ENCODE results near the gene NPIPA7.
"Not testable (repeated sequence)": the region's sequence is repeated elsewhere in the genome, so short reads cannot be mapped to it uniquely, and the experiment has no call there.

- TF ChIP-seq POLR2AphosphoS5 (IDR thresholded peaks at IDR 0.05; ENCODE audit: low read depth); CTCF (IDR thresholded peaks at IDR 0.05; ENCODE audit: insufficient read depth, low read length); SPI1 (IDR thresholded peaks at IDR 0.05; ENCODE audit: borderline replicate concordance, low read depth); GABPA (IDR thresholded peaks at IDR 0.05; ENCODE audit: low read depth): not testable (repeated sequence)
- TF ChIP-seq, protein P1, sequence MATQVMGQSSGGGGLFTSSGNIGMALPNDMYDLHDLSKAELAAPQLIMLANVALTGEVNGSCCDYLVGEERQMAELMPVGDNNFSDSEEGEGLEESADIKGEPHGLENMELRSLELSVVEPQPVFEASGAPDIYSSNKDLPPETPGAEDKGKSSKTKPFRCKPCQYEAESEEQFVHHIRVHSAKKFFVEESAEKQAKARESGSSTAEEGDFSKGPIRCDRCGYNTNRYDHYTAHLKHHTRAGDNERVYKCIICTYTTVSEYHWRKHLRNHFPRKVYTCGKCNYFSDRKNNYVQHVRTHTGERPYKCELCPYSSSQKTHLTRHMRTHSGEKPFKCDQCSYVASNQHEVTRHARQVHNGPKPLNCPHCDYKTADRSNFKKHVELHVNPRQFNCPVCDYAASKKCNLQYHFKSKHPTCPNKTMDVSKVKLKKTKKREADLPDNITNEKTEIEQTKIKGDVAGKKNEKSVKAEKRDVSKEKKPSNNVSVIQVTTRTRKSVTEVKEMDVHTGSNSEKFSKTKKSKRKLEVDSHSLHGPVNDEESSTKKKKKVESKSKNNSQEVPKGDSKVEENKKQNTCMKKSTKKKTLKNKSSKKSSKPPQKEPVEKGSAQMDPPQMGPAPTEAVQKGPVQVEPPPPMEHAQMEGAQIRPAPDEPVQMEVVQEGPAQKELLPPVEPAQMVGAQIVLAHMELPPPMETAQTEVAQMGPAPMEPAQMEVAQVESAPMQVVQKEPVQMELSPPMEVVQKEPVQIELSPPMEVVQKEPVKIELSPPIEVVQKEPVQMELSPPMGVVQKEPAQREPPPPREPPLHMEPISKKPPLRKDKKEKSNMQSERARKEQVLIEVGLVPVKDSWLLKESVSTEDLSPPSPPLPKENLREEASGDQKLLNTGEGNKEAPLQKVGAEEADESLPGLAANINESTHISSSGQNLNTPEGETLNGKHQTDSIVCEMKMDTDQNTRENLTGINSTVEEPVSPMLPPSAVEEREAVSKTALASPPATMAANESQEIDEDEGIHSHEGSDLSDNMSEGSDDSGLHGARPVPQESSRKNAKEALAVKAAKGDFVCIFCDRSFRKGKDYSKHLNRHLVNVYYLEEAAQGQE (IDR thresholded peaks at IDR 0.05; ENCODE audit: insufficient replicate concordance, low read depth) = not testable (repeated sequence)
These were observed 14.2 kb upstream of the NPIPA7 start for GRCh38 chr16:16364701-16365100.
